ENCODE results near the gene KIF6. TPM values are rescaled to one million over a fixed set of nuclear protein-coding genes. Genes with fewer than 3 reads are reported as not detected.

Gene KIF6
- total RNA-seq, 1 experiment from 2014 or later = not detected

DNA sequence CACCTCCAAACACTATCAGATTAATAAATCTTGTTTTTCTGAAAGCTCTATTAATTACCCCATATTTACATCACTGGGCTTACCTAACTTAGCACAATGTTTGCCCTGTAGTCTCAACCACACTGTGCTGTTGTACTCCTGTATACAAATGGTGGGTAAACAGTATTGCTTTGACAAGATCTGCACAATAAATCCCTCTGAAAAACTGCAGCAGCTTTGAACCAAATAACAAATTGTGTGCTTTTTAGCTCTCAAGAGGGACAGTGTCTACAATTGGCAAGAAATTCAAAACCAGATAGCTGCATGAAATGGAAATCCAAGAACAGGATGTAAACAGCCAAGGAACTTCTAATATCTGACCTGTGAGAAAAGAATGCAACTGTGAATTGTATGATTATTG lies 10.4 kb downstream of the KIF6 start:
- H3K9me3 ChIP-seq (ENCODE audit: control insufficient read depth, insufficient read depth, low read depth, low read length) = no peaks in the 10 kb centered on the region
- H3K27ac ChIP-seq (ENCODE audit: low read length) = no peak overlapping the region
- ChIA-PET CTCF (no interaction called here), POLR2A (no interaction called here)
- no TSS peak for BruUV-seq (replicated peaks)
- in situ Hi-C loops (cut with HindIII; ENCODE audit: low pct_unique_long_range_greater_than_20kb, low sequenced_read_pairs) = no loop called here
- TF ChIP-seq, protein P1, sequence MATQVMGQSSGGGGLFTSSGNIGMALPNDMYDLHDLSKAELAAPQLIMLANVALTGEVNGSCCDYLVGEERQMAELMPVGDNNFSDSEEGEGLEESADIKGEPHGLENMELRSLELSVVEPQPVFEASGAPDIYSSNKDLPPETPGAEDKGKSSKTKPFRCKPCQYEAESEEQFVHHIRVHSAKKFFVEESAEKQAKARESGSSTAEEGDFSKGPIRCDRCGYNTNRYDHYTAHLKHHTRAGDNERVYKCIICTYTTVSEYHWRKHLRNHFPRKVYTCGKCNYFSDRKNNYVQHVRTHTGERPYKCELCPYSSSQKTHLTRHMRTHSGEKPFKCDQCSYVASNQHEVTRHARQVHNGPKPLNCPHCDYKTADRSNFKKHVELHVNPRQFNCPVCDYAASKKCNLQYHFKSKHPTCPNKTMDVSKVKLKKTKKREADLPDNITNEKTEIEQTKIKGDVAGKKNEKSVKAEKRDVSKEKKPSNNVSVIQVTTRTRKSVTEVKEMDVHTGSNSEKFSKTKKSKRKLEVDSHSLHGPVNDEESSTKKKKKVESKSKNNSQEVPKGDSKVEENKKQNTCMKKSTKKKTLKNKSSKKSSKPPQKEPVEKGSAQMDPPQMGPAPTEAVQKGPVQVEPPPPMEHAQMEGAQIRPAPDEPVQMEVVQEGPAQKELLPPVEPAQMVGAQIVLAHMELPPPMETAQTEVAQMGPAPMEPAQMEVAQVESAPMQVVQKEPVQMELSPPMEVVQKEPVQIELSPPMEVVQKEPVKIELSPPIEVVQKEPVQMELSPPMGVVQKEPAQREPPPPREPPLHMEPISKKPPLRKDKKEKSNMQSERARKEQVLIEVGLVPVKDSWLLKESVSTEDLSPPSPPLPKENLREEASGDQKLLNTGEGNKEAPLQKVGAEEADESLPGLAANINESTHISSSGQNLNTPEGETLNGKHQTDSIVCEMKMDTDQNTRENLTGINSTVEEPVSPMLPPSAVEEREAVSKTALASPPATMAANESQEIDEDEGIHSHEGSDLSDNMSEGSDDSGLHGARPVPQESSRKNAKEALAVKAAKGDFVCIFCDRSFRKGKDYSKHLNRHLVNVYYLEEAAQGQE (IDR thresholded peaks at IDR 0.05; ENCODE audit: insufficient read depth in 1 of 2, low read depth in 2 of 2, low read length in 1 of 2) = no peak
- TF ChIP-seq POLR2AphosphoS5 (IDR thresholded peaks at IDR 0.05; ENCODE audit: low read depth, low read length) = no peak
- TF ChIP-seq, protein P2, sequence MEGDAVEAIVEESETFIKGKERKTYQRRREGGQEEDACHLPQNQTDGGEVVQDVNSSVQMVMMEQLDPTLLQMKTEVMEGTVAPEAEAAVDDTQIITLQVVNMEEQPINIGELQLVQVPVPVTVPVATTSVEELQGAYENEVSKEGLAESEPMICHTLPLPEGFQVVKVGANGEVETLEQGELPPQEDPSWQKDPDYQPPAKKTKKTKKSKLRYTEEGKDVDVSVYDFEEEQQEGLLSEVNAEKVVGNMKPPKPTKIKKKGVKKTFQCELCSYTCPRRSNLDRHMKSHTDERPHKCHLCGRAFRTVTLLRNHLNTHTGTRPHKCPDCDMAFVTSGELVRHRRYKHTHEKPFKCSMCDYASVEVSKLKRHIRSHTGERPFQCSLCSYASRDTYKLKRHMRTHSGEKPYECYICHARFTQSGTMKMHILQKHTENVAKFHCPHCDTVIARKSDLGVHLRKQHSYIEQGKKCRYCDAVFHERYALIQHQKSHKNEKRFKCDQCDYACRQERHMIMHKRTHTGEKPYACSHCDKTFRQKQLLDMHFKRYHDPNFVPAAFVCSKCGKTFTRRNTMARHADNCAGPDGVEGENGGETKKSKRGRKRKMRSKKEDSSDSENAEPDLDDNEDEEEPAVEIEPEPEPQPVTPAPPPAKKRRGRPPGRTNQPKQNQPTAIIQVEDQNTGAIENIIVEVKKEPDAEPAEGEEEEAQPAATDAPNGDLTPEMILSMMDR (IDR thresholded peaks at IDR 0.05) = no peak
- no peak for TF ChIP-seq SIN3A (IDR thresholded peaks at IDR 0.05; ENCODE audit: borderline replicate concordance, insufficient read depth, low read depth, low read length)
- no peak for TF ChIP-seq TCF7L2 (IDR thresholded peaks at IDR 0.05; ENCODE audit: low read depth, low read length)
- no peak for ATAC-seq
- H3K36me3 ChIP-seq (ENCODE audit: control insufficient read depth, insufficient read depth, low read length) = no peaks in the 10 kb centered on the region
- no peak for DNase-seq (ENCODE audit: low read depth, low spot score)
- H3K4me3 ChIP-seq (ENCODE audit: low read depth in 2 of 2, low read length in 2 of 2) = no peak overlapping the region
- H3K27me3 ChIP-seq (ENCODE audit: control insufficient read depth, insufficient read depth, low read length) = no peaks in the 10 kb centered on the region
- no peaks in the 10 kb centered on the region for H3K4me1 ChIP-seq (ENCODE audit: control insufficient read depth, insufficient read depth, low read length)
- intact Hi-C loops (cut with micrococcal nuclease; ENCODE audit: unreplicated experiment) = no loop called here

DNA sequence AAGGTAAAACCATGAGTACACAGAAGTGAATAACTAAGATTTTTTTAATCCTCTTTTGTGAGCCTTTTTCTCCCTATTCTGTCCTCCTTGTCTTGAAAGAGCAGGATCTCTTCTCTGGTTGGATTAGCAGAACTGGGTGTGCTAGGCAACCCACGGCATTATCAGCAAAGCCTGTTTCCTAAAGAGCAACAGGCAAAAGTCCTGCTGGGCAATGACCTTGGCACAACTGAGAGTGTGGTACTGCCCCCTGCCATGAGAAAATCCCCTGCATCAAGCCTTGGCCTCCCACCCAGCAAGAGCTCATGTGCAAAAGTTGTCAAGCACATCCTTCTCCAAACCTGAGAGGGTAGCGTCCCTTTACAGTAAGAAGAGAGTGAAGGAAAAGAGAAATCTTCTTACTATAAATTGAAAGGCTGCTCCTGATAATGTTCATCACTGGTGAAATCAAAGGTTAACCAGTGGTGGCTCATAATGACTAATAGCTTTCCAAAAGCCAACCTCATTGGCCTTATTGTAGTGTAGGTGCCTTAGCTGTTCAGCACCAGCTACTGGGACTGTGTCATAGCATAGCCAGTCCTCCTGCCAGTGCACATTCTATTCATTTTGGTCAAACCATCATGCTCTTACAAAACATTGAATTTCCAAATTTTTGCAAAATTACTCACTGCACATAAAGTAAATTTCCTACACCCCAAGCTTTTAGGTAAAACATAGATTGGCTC lies 17.1 kb downstream of the KIF6 start:
- no peaks in the 10 kb centered on the region; the same call in 1 of the 2 replicates for H3K27me3 ChIP-seq (ENCODE audit: control insufficient read depth, insufficient read depth, low read length)
- in situ Hi-C loops (cut with HindIII; ENCODE audit: low pct_unique_long_range_greater_than_20kb, low sequenced_read_pairs) = no loop called here
- no peak overlapping the region for H3K27ac ChIP-seq (ENCODE audit: low read length)
- DNase-seq (ENCODE audit: low read depth, low spot score) (no peak), ATAC-seq (no peak)
- intact Hi-C loops (cut with micrococcal nuclease; ENCODE audit: unreplicated experiment) = no loop called here
- ChIA-PET CTCF (interaction anchor here (0.6 kb wide), 1 partner anchor 755 kb away, joined by 6 read pairs; no protein-coding TSS in a partner anchor), POLR2A (no interaction called here)
- H3K9me3 ChIP-seq (ENCODE audit: control insufficient read depth, insufficient read depth, low read depth, low read length) = no peaks in the 10 kb centered on the region
- no peak overlapping the region for H3K4me3 ChIP-seq (ENCODE audit: low read depth in 2 of 2, low read length in 2 of 2)
- TF ChIP-seq, protein P2 (IDR thresholded peaks at IDR 0.05) = no peak
- TF ChIP-seq TCF7L2 (IDR thresholded peaks at IDR 0.05; ENCODE audit: low read depth, low read length) = no peak
- TF ChIP-seq POLR2AphosphoS5 (IDR thresholded peaks at IDR 0.05; ENCODE audit: low read depth, low read length) = no peak
- TF ChIP-seq, protein P1 (IDR thresholded peaks at IDR 0.05; ENCODE audit: insufficient read depth in 1 of 2, low read depth in 2 of 2, low read length in 1 of 2) = no peak
- TF ChIP-seq SIN3A (IDR thresholded peaks at IDR 0.05; ENCODE audit: borderline replicate concordance, insufficient read depth, low read depth, low read length) = no peak
- BruUV-seq (replicated peaks) = no TSS peak
- no peaks in the 10 kb centered on the region for H3K36me3 ChIP-seq (ENCODE audit: control insufficient read depth, insufficient read depth, low read length)
- no peaks in the 10 kb centered on the region for H3K4me1 ChIP-seq (ENCODE audit: control insufficient read depth, insufficient read depth, low read length)

All from Panc1 (cell line).